Fibroblast of skin of scalp (primary cell): ENCODE results near the gene CPT1B.
A peak's percentile ranks its signal among the peaks of the same experiment; 100 is the strongest.

Experiments used
- DNase-seq: peaks from one replicate; pipeline ENCODE4 v3.0.0-alpha.2; 2013

The CPT1B gene

GRCh38 chr22:50584106-50585096, 6.2 kb upstream of the CPT1B start:
- no peak for DNase-seq

GRCh38 chr22:50583294-50583861, 5.2 kb upstream of the CPT1B start:
- DNase-seq: no peak

GRCh38 chr22:50582493-50583293, 4.5 kb upstream of the CPT1B start, which contains the start of gene CHKB:
Gene CHKB, minus strand, starts transcription at chr22:50582849. Its CDS starts 68 bp downstream, at chr22:50582781.
- peak; percentile 98 for DNase-seq

- no peak for DNase-seq
Measured at GRCh38 chr22:50581950-50582492, 3.8 kb upstream of the CPT1B start.

- DNase-seq: no peak
Measured at GRCh38 chr22:50581031-50581949, 3.1 kb upstream of the CPT1B start.

GRCh38 chr22:50579752-50580151, 1.5 kb upstream of the CPT1B start:
- DNase-seq: no peak

DNA sequence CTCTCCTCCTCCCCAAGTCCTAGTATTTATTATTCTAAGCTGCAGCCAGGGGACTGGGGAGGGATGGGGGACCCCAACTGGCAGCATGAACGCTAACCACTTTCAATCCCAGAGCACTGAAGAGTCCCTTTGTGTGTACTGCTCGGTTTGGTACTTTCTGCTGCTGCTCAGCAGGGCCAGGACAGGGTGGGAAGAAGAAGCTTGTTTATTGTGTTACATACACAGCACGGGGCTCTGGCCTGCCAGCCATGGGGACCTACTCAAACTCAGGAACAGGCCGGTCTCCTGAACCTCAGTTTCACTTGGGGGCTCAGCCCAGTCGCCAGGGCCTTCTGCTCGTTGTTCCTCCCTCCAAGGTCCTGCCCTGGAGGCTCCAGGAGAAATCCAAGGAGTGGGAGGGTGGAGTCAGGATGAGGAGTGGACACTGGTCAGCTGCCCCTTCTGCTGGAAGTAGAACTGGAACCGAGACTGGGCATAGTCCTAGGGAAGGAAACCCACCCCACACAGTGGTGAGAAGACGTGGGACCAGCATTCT, 616 bp upstream of the CPT1B start:
- DNase-seq: no peak

GRCh38 chr22:50577697-50577986, 585 bp downstream of the CPT1B start:
- DNase-seq: no peak

DNA sequence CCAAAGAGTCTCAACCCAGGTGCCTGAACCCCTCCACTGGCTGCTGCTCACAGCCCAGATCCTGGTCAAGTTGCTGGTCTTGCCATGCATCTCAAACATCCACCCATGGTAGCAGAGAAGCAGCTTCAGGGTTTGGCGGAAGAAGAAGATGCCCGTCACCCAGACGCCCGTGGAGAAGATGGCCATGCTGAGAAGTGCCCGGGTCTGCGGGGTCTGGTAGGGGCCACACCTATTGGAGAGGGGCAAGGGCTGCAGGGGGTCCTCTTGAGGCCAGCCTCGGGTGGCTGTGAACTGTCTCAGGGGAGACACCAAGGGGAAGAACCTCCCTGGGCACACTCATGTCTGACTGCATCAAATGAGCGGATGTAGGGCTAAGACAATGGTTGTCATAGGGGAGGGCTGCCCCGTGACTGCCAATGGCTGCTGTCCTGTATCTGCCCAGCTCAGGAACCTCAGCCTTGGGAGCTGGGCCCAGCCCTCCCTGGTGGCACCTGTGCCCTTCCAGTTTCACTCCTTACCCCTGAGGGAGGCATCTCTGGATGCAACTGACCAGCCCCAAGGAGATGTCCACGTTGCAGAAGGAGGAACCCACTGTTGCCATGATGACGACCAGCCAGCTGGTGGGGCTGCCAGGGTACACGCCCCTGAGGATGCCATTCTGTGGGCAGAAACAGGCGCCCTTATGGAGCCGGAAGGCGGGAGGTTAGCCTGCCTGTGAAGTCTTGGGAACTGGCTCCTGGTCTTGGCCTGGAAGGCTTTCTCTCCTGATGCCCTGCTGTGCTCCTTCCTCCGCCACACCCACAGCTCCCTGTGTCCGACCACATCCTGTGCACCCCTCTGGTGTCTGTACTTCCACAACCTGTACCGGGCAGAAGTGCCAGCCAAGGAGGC, 1.2 kb downstream of the CPT1B start:
- DNase-seq: no peak

DNA sequence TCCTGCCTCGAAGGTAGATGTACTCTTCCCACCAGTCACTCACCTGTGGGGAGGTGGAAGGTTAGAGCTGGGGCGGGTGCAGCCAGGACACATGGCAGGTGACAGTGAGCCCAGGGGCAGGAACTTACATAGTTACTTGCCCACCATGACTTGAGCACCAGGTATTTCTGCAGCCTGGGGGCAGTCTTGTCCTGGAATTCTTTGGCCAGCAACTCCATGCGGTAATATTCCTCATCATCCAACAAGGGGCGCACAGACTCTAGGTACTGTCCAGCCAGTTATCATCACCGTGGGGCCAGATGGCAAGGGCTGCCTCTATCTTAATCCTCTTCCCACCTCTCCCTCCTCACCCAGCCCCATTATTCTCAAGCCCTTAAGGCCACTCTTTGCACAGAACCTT, 2.2 kb downstream of the CPT1B start:
- peak; percentile 53 for DNase-seq

DNA sequence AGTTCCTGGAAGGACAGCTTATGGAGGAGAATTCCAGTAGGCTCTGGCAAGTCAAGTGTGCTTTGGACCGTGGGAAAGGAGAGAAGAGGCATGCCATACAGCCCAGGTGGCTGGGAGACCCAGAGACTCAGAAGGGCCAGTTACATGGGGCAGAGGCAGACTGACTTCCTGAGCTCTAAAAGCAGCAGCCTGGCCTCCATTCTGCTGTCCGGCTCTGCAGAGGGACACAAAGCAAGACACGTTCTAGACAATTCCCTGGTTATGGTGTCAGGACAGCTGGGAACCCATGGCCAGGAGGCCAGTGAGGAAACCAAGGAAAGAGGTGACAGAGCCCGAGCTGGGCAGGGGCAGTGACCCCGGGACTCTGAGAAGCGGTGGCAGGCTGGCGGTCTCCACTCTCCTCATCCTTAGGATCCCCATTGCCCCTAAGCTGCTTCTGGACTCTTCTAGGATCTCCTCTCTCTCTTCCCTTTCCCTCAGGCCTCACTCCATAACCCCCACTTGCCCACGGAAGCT, 2.7 kb downstream of the CPT1B start:
- no peak for DNase-seq

DNA sequence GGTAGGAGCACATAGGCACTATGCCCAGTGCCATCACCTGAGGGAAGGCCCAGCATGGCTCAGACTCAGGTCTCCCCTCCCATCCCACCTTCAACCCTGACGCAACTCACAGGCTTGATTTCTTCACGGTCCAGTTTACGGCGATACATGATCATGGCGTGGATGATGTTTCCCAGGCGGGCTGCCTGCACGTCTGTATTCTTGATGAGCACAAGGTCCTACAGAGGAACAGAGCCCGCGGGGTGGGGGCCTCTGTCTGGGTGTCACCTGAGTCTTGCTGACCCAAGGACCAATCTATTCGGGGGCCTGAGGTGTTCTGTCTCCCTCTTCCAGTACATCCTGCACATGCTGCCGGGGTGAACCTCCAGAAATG, 3.9 kb downstream of the CPT1B start:
- DNase-seq: no peak

- no peak for DNase-seq
Measured at GRCh38 chr22:50573491-50574382, 4.5 kb downstream of the CPT1B start.

- DNase-seq: no peak
Measured at GRCh38 chr22:50572965-50573364, 5.3 kb downstream of the CPT1B start.

- no peak for DNase-seq
Measured at GRCh38 chr22:50571264-50572175, 6.7 kb downstream of the CPT1B start.

DNA sequence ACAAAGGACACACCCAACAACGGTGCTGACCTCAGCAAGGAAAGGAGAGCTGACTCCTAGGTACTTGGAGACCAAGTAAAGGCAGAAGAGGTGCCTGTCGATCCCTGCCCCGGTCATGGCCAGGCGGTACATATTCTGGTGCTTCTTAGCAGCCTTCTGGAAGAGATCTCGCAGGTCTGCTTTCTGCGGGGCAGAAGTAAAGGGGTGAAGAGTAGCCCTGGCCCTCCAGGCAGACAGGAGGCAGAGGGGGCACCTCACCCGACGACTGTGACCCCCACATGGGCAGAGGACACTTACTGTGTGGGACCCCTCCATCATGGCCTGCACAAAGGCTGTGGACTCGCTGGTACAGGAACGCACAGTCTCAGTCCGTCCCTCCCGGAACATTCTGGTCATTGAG, 7.4 kb downstream of the CPT1B start:
- DNase-seq: no peak

DNA sequence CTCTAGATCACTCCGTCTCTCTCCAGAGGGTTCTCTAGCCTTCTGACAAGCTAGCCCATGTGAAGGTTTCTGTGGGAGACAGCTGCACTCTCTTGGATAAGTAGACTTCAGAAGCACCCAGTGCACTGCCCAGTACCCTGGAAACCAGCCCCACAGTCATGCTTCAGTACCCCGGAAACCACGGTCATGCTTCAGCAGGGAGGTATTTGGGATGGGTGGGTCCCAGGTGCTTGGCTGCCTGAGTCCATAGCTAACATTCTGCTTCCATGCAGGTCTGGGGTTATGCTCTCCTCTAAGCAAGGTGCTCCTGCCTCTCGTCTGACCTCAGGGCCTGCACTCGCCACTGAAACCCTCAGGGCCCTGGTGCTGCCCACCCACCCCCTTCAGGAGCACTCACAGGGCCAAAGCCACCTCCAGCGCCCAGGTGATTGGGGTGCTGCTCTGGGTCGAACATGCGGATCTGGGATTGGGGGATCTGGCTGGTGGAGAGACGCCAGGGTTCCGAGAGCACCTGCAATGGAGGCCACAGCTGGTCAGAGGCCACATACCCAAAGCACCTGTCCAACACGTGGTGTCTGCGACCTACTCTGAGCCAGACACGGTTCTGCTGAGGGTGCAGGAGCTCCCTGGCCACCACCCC, 8.2 kb downstream of the CPT1B start:
- DNase-seq: no peak

DNA sequence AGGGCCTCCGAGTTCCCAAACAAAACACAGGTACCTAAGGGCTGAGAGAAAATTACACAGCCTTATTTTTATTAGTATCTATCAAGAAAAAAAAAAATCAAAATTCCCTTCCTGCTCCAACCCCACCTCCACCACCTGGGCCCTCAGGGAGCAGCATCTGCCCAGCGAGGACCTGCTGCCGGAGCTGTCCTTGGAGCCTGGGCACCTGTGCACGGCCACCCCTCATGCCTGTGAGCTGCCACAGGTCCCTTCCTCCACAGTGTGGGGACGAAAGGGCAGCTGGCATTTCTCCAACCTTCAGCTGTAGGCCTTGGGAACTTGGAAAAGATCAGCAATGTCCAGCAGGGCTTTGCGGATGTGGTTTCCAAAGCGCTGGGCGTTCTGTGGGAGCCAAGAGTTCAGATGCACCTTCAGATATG, 9.2 kb downstream of the CPT1B start:
- DNase-seq: no peak
